CD14-positive monocyte (primary cell): ENCODE data around the gene HOXD12. TPM values are rescaled to one million over a fixed set of nuclear protein-coding genes. Genes with fewer than 3 reads are reported as not detected.

Experiments used
- DNase-seq, 3 donors: peaks; one replicate each; pipeline ENCODE4 v3.0.0-alpha.2; 2011 to 2022
- H2AFZ ChIP-seq: 2 replicates; pipeline ENCODE4 v1.6.0; 2012; ENCODE audit warnings: mild to moderate bottlenecking, low read depth, low read length, inconsistent platforms; ENCODE audit not compliant: insufficient read depth, poor library complexity, severe bottlenecking
- H3K27ac ChIP-seq, 2 donors: 1 replicate in 1 of 2; 2 replicates in 1 of 2; pipeline ENCODE4 v1.5.1; 2012 to 2013; ENCODE audit warnings: low read length in 2 of 2, control low read depth in 1 of 2, inconsistent platforms in 1 of 2, low read depth in 1 of 2, mild to moderate bottlenecking in 1 of 2
- H3K27me3 ChIP-seq, 2 donors: one replicate each; pipeline versions ENCODE4 v1.6.0 to v1.6.1; 2011 to 2013; ENCODE audit warnings: low read length in 2 of 2; ENCODE audit not compliant: control insufficient read depth in 2 of 2, insufficient read depth in 2 of 2
- H3K36me3 ChIP-seq, 2 donors: replicated peaks in 1 of 2; 1 replicate in 1 of 2; 2 replicates in 1 of 2; pipeline versions ENCODE4 v1.5.1 to v1.6.1; 2012 to 2013; ENCODE audit warnings: low read length in 2 of 2, control low read depth in 1 of 2, inconsistent platforms in 1 of 2, mild to moderate bottlenecking in 1 of 2; ENCODE audit not compliant: insufficient read depth in 2 of 2, control insufficient read depth in 1 of 2
- H3K4me1 ChIP-seq, 2 donors: 1 replicate in 1 of 2; 2 replicates in 1 of 2; pipeline versions ENCODE4 v1.5.1 to v1.6.1; 2012 to 2013; ENCODE audit warnings: low read length in 2 of 2, control low read depth in 1 of 2, inconsistent platforms in 1 of 2, mild to moderate bottlenecking in 1 of 2, moderate library complexity in 1 of 2; ENCODE audit not compliant: insufficient read depth in 2 of 2, control insufficient read depth in 1 of 2
- H3K4me2 ChIP-seq: replicated peaks from 2 replicates; pipeline ENCODE3; 2012; ENCODE audit warnings: low read length, moderate library complexity, mild to moderate bottlenecking; ENCODE audit not compliant: poor library complexity, severe bottlenecking; ENCODE audit errors: extremely low read depth
- H3K4me3 ChIP-seq, 3 experiments: fragments of 200-600 bp in 1 of 3; sonication (generic) in 1 of 3; replicated peaks in 1 of 3; 1 replicate in 2 of 3; 2 replicates in 1 of 3; pipeline ENCODE4 v1.5.1; 2011 to 2013; ENCODE audit warnings: low read length in 3 of 3, mild to moderate bottlenecking in 3 of 3, control low read depth in 2 of 3, low read depth in 2 of 3, inconsistent platforms in 1 of 3, moderate library complexity in 1 of 3
- H3K79me2 ChIP-seq: 2 replicates; pipeline ENCODE4 v1.6.0; 2012; ENCODE audit warnings: mild to moderate bottlenecking, control low read depth, inconsistent platforms, low read length, moderate library complexity; ENCODE audit not compliant: insufficient read depth
- H3K9ac ChIP-seq: 2 replicates; pipeline ENCODE4 v1.6.0; 2017; ENCODE audit warnings: low read length, mild to moderate bottlenecking; ENCODE audit not compliant: insufficient read depth, poor library complexity, severe bottlenecking
- H3K9me3 ChIP-seq, 2 donors: replicated peaks in 1 of 2; 1 replicate in 1 of 2; 2 replicates in 1 of 2; pipeline versions ENCODE4 v1.5.1 to v1.6.1; 2012 to 2013; ENCODE audit warnings: low read length in 2 of 2, control low read depth in 1 of 2; ENCODE audit not compliant: control insufficient read depth in 1 of 2, insufficient read depth in 1 of 2
- H4K20me1 ChIP-seq: 2 replicates; pipeline ENCODE4 v1.6.0; 2012; ENCODE audit warnings: mild to moderate bottlenecking, low read length, control low read depth, moderate library complexity; ENCODE audit not compliant: insufficient read depth
- H3K27ac Mint-ChIP-seq, 7 donors: one replicate each; pipeline ENCODE4 v1.8.0; 2020; ENCODE audit warnings: mild to moderate bottlenecking in 7 of 7, mixed read lengths in 7 of 7, moderate library complexity in 6 of 7, inconsistent platforms in 2 of 7
- H3K27me3 Mint-ChIP-seq, 3 donors: one replicate each; pipeline ENCODE4 v1.8.0; 2021 to 2022; ENCODE audit warnings: low read depth in 3 of 3, mild to moderate bottlenecking in 3 of 3, mixed read lengths in 3 of 3, moderate library complexity in 3 of 3, inconsistent platforms in 1 of 3
- H3K36me3 Mint-ChIP-seq, 2 donors: one replicate each; pipeline ENCODE4 v1.8.0; 2020; ENCODE audit warnings: mixed read lengths in 2 of 2, inconsistent platforms in 1 of 2, mild to moderate bottlenecking in 1 of 2
- H3K4me1 Mint-ChIP-seq: one replicate; pipeline ENCODE4 v1.8.0; 2020; ENCODE audit warnings: mild to moderate bottlenecking, mixed read lengths
- H3K4me3 Mint-ChIP-seq, 2 donors: one replicate each; pipeline ENCODE4 v1.8.0; 2020; ENCODE audit warnings: mild to moderate bottlenecking in 2 of 2, mixed read lengths in 2 of 2, moderate library complexity in 1 of 2
- H3K9me3 Mint-ChIP-seq, 7 donors: one replicate each; pipeline ENCODE4 v1.8.0; 2020 to 2022; ENCODE audit warnings: mixed read lengths in 7 of 7, mild to moderate bottlenecking in 6 of 7, moderate library complexity in 6 of 7, inconsistent platforms in 2 of 7
- WGBS: methylation state at CpG from one replicate; pipeline ENCODE4 v1.1.5; 2013; ENCODE audit warnings: missing lambda C conversion rate; ENCODE audit not compliant: insufficient coverage; 5-methylcytosine and 5-hydroxymethylcytosine counted together
- intact Hi-C, 2 donors: fragments of 100-400 bp; cut with micrococcal nuclease; formaldehyde crosslinking; loops; one replicate each; pipeline versions ENCODE4 v1.15.0 to v1.15.1; 2023
- polyA plus RNA-seq, 3 donors: library from polyadenylated mRNA; depleted of rRNA in 1 of 3; unstranded in 2 of 3; stranded (reverse) in 1 of 3; fragments of 300-500 nt in 2 of 3; fragments of >200 nt in 1 of 3; fragmentation: Illumina TruSeq in 2 of 3; gene quantifications; 1 replicate in 2 of 3; 2 replicates in 1 of 3; pipeline ENCODE4 v1.2.3, GENCODE V29; 2012 to 2021
- TF ChIP-seq, protein P1 (sequence below): fragments of 200-600 bp; IDR thresholded peaks from one replicate; pipeline ENCODE4 v1.8.0; 2022; ENCODE audit warnings: antibody characterized with exemption, mild to moderate bottlenecking

HOXD12 gene
- polyA plus RNA-seq, 3 donors: not detected

DNA sequence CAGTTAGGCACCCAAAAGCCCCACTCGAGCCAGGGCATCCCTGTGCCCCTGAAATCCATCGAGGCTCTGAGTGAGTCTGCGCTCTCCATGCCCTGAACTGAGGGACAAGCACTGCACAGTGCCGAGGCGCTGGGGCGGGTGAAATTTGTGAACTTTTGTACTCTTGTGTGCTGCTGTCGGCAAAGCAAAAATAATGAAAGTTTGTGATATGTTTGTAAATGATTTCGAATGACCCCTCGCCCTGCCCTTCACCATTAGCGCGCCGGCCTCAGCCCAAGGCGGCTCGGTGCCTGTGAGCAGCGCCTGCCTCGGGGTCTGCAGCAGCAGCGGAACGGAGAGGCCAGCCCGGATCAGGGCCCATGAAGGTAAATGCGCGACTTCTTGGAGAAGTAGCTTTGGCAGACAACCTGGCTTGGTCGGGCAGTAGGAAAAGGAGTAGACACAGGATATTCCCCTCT is 49.9 kb downstream of the HOXD12 start:
- no peak overlapping the region for H3K4me2 ChIP-seq
- WGBS: 15% methylated on average over 22 of the region's 22 CpGs

DNA sequence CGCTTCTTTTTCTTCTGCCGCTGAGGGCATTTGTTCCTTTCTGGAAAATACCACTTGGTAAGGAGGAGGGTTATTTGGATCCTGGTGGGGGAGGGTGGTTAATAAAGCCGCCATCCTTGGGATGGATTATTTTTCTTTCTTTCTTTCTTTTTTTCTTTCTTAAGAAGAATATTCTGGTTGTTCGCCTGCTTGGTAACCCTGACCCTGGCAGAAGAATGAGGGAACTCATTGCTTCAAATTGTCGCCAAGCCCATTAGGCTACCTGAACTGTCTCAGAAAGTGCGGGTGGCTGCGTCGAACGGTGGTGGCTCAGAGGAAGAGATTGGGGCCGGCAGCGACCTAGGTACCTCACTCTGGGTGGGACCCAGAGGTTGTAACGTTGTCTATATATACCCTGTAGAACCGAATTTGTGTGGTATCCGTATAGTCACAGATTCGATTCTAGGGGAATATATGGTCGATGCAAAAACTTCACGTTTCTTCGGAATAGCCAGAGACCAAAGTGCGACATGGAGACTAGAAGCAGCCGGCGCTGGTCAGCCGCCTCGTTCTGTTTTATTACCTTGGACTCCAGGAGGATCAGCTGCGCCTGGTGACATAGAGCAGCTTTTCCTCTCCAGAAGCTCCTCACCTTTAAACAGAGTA is 50.5 kb downstream of the HOXD12 start:
- Mint-ChIP-seq H3K4me3 (peak overlapping the region in 1 of 2 donors; percentile 75), H3K27ac (no peak overlapping the region), H3K36me3 (peaks cover 2 to 3% of the 10 kb centered on the region in 2 donors), H3K27me3 (peaks cover 94 to 100% (median 97%) of the 10 kb centered on the region in 3 donors), H3K4me1 (peaks cover 2% of the 10 kb centered on the region), H3K9me3 (peaks cover 0 to 32% (median 14%) of the 10 kb centered on the region in 7 donors)
- WGBS: 28% methylated on average over 20 of the region's 24 CpGs
- Histone ChIP-seq H3K79me2 (no peaks in the 10 kb centered on the region), H3K4me2 (no peak overlapping the region), H3K9me3 (peaks cover 0 to 70% of the 10 kb centered on the region in 2 donors), H4K20me1 (no peaks in the 10 kb centered on the region), H3K27ac (no peak overlapping the region), H3K27me3 (peaks cover 93 to 99% of the 10 kb centered on the region in 2 donors), H3K36me3 (no peaks in the 10 kb centered on the region), H2AFZ (no peak overlapping the region), H3K9ac (no peak overlapping the region), H3K4me1 (no peaks in the 10 kb centered on the region), H3K4me3 (no peak overlapping the region)
- TF ChIP-seq, protein P1, sequence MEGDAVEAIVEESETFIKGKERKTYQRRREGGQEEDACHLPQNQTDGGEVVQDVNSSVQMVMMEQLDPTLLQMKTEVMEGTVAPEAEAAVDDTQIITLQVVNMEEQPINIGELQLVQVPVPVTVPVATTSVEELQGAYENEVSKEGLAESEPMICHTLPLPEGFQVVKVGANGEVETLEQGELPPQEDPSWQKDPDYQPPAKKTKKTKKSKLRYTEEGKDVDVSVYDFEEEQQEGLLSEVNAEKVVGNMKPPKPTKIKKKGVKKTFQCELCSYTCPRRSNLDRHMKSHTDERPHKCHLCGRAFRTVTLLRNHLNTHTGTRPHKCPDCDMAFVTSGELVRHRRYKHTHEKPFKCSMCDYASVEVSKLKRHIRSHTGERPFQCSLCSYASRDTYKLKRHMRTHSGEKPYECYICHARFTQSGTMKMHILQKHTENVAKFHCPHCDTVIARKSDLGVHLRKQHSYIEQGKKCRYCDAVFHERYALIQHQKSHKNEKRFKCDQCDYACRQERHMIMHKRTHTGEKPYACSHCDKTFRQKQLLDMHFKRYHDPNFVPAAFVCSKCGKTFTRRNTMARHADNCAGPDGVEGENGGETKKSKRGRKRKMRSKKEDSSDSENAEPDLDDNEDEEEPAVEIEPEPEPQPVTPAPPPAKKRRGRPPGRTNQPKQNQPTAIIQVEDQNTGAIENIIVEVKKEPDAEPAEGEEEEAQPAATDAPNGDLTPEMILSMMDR: no peak
- no peak for DNase-seq
- intact Hi-C loops: no loop called here

More for the DNA sequence above, 49.9 kb downstream of the HOXD12 start:
- Histone ChIP-seq H3K9me3 (peaks cover 0 to 68% of the 10 kb centered on the region in 2 donors), H3K27ac (no peak overlapping the region), H3K4me1 (no peaks in the 10 kb centered on the region), H3K36me3 (no peaks in the 10 kb centered on the region), H3K9ac (no peak overlapping the region), H3K4me3 (no peak overlapping the region), H4K20me1 (no peaks in the 10 kb centered on the region), H2AFZ (no peak overlapping the region), H3K27me3 (peaks cover 92 to 99% of the 10 kb centered on the region in 2 donors), H3K79me2 (no peaks in the 10 kb centered on the region)
- intact Hi-C loops: no loop called here
- peaks cover 2% of the 10 kb centered on the region for H3K4me1 Mint-ChIP-seq
- DNase-seq: no peak
- no peak overlapping the region for H3K27ac Mint-ChIP-seq
- peaks cover 2 to 3% of the 10 kb centered on the region in 2 donors for H3K36me3 Mint-ChIP-seq
- peaks cover 94 to 100% (median 98%) of the 10 kb centered on the region in 3 donors for H3K27me3 Mint-ChIP-seq
- TF ChIP-seq, protein P1: no peak
- H3K4me3 Mint-ChIP-seq: peak overlapping the region in 1 of 2 donors; percentile 75
- peaks cover 0 to 31% (median 14%) of the 10 kb centered on the region in 7 donors for H3K9me3 Mint-ChIP-seq
